OCI-LY7 (cell line): ENCODE results near the gene SLC6A6.

Experiments used
- CTCF ChIP-seq: fragments of 200-600 bp; sonication (generic); conservative IDR thresholded peaks from 2 replicates; pipeline ENCODE4 v1.5.1; 2014; ENCODE audit warnings: mild to moderate bottlenecking, antibody characterized with exemption, low read length, moderate library complexity, mixed read lengths
- EZH2phosphoT487 ChIP-seq: fragments of 200-600 bp; sonication (generic); IDR thresholded peaks from 2 replicates; pipeline ENCODE4 v1.6.1; 2018; ENCODE audit warnings: low read depth, borderline replicate concordance, mild to moderate bottlenecking, mixed run types, antibody characterized with exemption, low read length, moderate library complexity, mixed read lengths

- TF ChIP-seq CTCF (no peak), EZH2phosphoT487 (no peak)
These were observed 28.5 kb downstream of the SLC6A6 start for GRCh38 chr3:14430706-14431451.
